ENCODE data around the gene INSR. TPM values are rescaled to one million over a fixed set of nuclear protein-coding genes. Genes with fewer than 3 reads are reported as not detected.

Gene INSR
- total and polyA plus RNA-seq, 12 donors = 20.2 to 157 (median 99.0) TPM

DNA sequence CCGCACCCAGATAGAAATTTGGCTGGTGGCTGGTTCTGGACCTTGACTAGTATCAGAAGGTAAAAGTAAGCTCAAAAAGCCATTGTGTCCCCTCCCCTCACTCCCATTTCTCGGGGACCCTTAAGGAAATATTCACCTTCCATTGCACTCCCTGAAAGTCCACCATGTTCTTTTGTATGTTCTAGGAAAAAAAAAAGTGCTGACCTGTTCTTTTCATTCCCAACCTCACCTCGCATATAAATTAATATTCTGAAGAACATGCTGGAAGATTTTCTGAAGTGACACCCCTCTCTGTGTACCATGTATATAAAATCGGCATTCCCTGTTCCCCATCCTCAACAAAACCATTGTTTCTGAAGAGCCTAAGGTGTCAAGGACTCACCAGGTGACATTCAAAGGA is 181.5 kb downstream of the INSR start:
- no peak for DNase-seq
- Histone ChIP-seq H3K27me3 (no peaks in the 10 kb centered on the region), H3K36me3 (peaks cover 0 to 36% (median 10%) of the 10 kb centered on the region in 9 donors), H3K27ac (no peak overlapping the region), H3K4me1 (no peaks in the 10 kb centered on the region), H3K9me3 (peaks cover 0 to 12% (median 0%) of the 10 kb centered on the region in 11 donors), H3K4me3 (no peak overlapping the region)
- no peak for ATAC-seq
- intact Hi-C loops (cut with DNase I) = no loop called here
- TF ChIP-seq, protein P1, sequence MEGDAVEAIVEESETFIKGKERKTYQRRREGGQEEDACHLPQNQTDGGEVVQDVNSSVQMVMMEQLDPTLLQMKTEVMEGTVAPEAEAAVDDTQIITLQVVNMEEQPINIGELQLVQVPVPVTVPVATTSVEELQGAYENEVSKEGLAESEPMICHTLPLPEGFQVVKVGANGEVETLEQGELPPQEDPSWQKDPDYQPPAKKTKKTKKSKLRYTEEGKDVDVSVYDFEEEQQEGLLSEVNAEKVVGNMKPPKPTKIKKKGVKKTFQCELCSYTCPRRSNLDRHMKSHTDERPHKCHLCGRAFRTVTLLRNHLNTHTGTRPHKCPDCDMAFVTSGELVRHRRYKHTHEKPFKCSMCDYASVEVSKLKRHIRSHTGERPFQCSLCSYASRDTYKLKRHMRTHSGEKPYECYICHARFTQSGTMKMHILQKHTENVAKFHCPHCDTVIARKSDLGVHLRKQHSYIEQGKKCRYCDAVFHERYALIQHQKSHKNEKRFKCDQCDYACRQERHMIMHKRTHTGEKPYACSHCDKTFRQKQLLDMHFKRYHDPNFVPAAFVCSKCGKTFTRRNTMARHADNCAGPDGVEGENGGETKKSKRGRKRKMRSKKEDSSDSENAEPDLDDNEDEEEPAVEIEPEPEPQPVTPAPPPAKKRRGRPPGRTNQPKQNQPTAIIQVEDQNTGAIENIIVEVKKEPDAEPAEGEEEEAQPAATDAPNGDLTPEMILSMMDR (IDR thresholded peaks at IDR 0.05) = no peak
- WGBS, 2 donors = 92 to 94% methylated on average over 4 of the region's 4 CpGs

DNA sequence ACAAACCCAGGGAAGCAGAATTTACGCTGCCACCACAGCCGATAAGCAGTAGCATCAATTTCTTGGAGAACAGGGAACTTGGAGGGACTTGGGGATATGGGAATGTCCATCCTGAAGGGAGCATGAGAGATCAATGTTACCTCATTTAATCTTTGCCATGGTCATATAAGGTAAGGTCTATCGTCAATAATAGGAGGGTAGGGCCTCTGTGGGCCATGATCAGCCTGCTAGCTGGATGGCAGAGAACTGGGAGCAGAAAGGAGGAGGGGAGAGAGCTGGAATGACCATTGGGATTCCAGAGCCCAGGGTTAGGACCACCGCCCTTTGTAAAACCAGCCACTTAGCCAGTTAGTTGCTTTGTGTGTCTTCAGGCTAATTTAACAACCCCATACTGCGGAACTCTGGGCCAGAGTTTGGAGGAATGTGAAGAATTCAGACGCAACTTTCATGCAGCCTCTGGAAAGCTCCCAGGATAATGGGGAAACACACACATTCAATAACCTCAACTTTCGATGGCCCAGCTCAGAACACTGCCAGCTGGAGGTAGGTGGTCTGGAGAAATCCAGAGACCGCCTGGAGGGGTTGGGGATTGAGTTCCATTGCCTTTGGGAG is 184.4 kb downstream of the INSR start:
- ATAC-seq = no peak
- H3K27me3 ChIP-seq = no peaks in the 10 kb centered on the region
- peaks cover 0 to 8% (median 0%) of the 10 kb centered on the region in 9 donors for H3K36me3 ChIP-seq
- no peak overlapping the region for H3K4me3 ChIP-seq
- DNase-seq = no peak
- 66 to 72% methylated on average over 8 of the region's 8 CpGs for WGBS, 2 donors
- intact Hi-C loops (cut with DNase I) = loop anchor here in 2 of 10 donors (5.0 to 10.0 kb wide), 2 partner anchors 228 to 565 kb away; partner anchors contain the start of gene MCEMP1 (in 1 of the 2)
- peaks cover 0 to 12% (median 0%) of the 10 kb centered on the region in 11 donors for H3K9me3 ChIP-seq
- H3K27ac ChIP-seq = no peak overlapping the region
- TF ChIP-seq, protein P1 (IDR thresholded peaks at IDR 0.05) = no peak
- H3K4me1 ChIP-seq = peaks cover 0 to under 1% (median 0%) of the 10 kb centered on the region in 9 donors

DNA sequence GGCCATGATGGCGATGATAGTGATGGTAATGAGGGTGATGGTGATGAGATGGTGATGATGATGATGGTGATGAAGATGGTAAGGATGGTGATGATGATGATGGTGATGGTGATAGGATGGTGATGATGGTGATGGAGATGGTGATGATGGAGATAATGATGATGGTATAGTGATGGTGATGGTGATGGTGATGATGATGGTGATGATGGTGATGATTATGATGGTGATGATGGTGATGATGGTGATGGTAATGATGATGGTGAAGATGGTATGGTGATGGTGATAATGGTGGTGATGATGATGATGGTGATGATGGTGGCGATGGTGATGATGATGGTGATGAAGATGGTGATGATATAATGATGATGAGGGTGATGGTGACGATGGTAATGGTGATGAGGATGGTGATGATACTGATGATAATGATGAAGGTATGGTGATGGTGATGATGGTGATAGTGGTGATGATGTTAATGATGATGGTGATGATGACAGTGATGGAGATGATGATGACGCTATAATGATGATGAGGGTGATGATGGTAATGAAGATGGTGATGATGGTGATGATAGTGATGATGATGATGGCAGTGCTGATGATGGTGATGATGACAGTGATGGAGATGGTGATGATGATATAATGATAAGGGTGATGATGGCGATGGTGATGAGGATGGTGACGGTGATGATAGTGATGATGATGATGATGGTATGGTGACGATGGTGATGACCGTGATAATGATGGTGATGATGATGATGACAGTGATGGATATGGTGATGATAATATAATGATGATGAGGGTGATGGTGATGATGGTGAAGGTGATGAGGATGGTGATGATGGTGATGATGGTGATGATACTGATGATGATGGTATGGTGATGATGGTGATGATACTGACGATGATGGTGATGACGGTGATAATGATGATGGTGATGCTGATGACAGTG is 187.2 kb downstream of the INSR start:
- WGBS, 2 donors = 85 to 89% methylated on average over 10 of the region's 10 CpGs
- no peak overlapping the region for H3K27ac ChIP-seq
- TF ChIP-seq, protein P1 (IDR thresholded peaks at IDR 0.05) = no peak
- H3K36me3 ChIP-seq = no peaks in the 10 kb centered on the region
- H3K4me3 ChIP-seq = no peak overlapping the region
- DNase-seq = no peak
- H3K4me1 ChIP-seq = peaks cover 0 to 9% (median 0%) of the 10 kb centered on the region in 9 donors
- ATAC-seq = no peak
- no peaks in the 10 kb centered on the region for H3K27me3 ChIP-seq
- intact Hi-C loops (cut with DNase I) = loop anchor here in 2 of 10 donors (5.0 to 10.0 kb wide), 2 partner anchors 230 to 568 kb away; partner anchors contain the start of gene MCEMP1 (in 1 of the 2)
- H3K9me3 ChIP-seq = peaks cover 0 to 4% (median 0%) of the 10 kb centered on the region in 11 donors

DNA sequence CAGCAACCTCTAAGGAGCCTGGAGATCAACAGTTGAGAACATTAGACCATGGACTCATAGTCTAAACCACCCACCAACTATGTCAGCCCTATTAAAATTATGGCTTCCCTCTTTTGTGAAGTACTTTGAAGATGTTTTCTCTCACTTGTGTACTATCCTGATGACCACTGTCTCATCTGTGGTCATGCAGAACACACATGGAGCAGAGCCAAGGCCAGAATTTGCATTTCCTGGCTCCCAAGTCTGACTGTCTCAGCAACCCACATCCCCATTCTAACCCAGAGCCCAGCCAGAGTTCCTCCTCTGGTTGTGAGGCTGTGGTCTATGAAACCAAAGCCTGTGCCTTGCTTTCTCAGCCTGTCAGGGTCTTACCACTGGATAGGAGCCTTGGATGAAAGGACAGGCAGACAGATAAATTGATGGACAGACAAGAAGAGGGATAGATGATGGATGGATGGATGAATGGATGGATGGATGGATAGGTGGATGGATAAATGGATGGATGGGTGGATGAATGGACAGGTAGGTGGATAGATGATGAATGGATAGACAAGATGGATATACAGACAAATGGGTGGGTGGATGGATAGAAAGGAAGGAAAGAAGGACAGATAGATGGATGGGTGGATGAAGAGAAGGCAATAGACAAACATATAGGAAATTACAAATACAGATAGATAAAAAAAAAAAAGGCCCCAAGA is 189.3 kb downstream of the INSR start:
- Histone ChIP-seq H3K9me3 (peaks cover 0 to 4% (median 0%) of the 10 kb centered on the region in 11 donors), H3K36me3 (no peaks in the 10 kb centered on the region), H3K27me3 (no peaks in the 10 kb centered on the region), H3K4me3 (no peak overlapping the region), H3K4me1 (peaks cover 0 to 12% (median 1%) of the 10 kb centered on the region in 9 donors), H3K27ac (no peak overlapping the region)
- TF ChIP-seq, protein P1 (IDR thresholded peaks at IDR 0.05) = no peak
- no peak for DNase-seq
- peak in 2 of 8 donors; percentile 8 to 26 for ATAC-seq
- intact Hi-C loops (cut with DNase I) = loop anchor here in 7 of 10 donors (2.0 to 10.0 kb wide), 5 partner anchors 42 to 692 kb away; partner anchors contain the start of gene MCEMP1 (in 1 of the 7)

Measured in heart right ventricle (tissue), 16 donors.